Measurements from ENCODE around the gene ANKRD13C.

The ANKRD13C gene

GRCh38 chr1:70317087-70317486 lies 37.4 kb downstream of the ANKRD13C start:
- CTCF ChIA-PET: interaction anchor here (0.9 kb wide), 1 partner anchor 13 kb away, joined by 4 read pairs; no protein-coding TSS in a partner anchor

GRCh38 chr1:70315782-70316181 lies 38.7 kb downstream of the ANKRD13C start:
- H3K4me3 ChIP-seq (ENCODE audit: low read depth, low read length): no peak overlapping the region
- no peak for TF ChIP-seq CTCF (IDR thresholded peaks at IDR 0.05; ENCODE audit: insufficient read depth, low read length, missing control alignments)
- DNase-seq (ENCODE audit: low read depth, low spot score): no peak
- ChIA-PET POLR2A (no interaction called here), CTCF (interaction anchor here (0.9 kb wide), 1 partner anchor 15 kb away, joined by 3 read pairs; no protein-coding TSS in a partner anchor)

More at GRCh38 chr1:70317087-70317486, 37.4 kb downstream of the ANKRD13C start:
- no peak for DNase-seq (ENCODE audit: low read depth, low spot score)
- POLR2A ChIA-PET: interaction anchor here (0.7 kb wide), 1 partner anchor 93 kb away, joined by 4 read pairs; no protein-coding TSS in a partner anchor
- no peak overlapping the region for H3K4me3 ChIP-seq (ENCODE audit: low read depth, low read length)
- TF ChIP-seq CTCF (IDR thresholded peaks at IDR 0.05; ENCODE audit: insufficient read depth, low read length, missing control alignments): no peak

- ChIA-PET POLR2A (no interaction called here), CTCF (no interaction called here)
- no peak overlapping the region for H3K4me3 ChIP-seq (ENCODE audit: low read depth, low read length)
- no peak for DNase-seq (ENCODE audit: low read depth, low spot score)
- no peak for TF ChIP-seq CTCF (IDR thresholded peaks at IDR 0.05; ENCODE audit: insufficient read depth, low read length, missing control alignments)
These were observed 39.7 kb downstream of the ANKRD13C start for GRCh38 chr1:70314706-70315304.

GRCh38 chr1:70311369-70311768 lies 43.2 kb downstream of the ANKRD13C start:
- H3K4me3 ChIP-seq (ENCODE audit: low read depth, low read length): no peak overlapping the region
- no peak for DNase-seq (ENCODE audit: low read depth, low spot score)
- ChIA-PET CTCF (interaction anchor here (1.2 kb wide), 2 partner anchors 8 to 11 kb away, joined by 3 read pairs; no protein-coding TSS in a partner anchor), POLR2A (no interaction called here)
- no peak for TF ChIP-seq CTCF (IDR thresholded peaks at IDR 0.05; ENCODE audit: insufficient read depth, low read length, missing control alignments)

- ChIA-PET POLR2A (no interaction called here), CTCF (no interaction called here)
- no peak for DNase-seq (ENCODE audit: low read depth, low spot score)
- no peak for TF ChIP-seq CTCF (IDR thresholded peaks at IDR 0.05; ENCODE audit: insufficient read depth, low read length, missing control alignments)
- H3K4me3 ChIP-seq (ENCODE audit: low read depth, low read length): no peak overlapping the region
These were observed 55.0 kb downstream of the ANKRD13C start for GRCh38 chr1:70299472-70299871.

GRCh38 chr1:70295749-70296148 lies 58.8 kb downstream of the ANKRD13C start:
- ChIA-PET CTCF (no interaction called here), POLR2A (no interaction called here)
- H3K4me3 ChIP-seq (ENCODE audit: low read depth, low read length): no peak overlapping the region
- no peak for DNase-seq (ENCODE audit: low read depth, low spot score)
- TF ChIP-seq CTCF (IDR thresholded peaks at IDR 0.05; ENCODE audit: insufficient read depth, low read length, missing control alignments): no peak

Data from AG04449 (cell line).